Measurements from ENCODE around the gene SLC23A3. TPM values are rescaled to one million over a fixed set of nuclear protein-coding genes. Genes with fewer than 3 reads are reported as not detected.

SLC23A3 gene
- total RNA-seq, 1 donor from 2014 or later, result 1.1 TPM

DNA sequence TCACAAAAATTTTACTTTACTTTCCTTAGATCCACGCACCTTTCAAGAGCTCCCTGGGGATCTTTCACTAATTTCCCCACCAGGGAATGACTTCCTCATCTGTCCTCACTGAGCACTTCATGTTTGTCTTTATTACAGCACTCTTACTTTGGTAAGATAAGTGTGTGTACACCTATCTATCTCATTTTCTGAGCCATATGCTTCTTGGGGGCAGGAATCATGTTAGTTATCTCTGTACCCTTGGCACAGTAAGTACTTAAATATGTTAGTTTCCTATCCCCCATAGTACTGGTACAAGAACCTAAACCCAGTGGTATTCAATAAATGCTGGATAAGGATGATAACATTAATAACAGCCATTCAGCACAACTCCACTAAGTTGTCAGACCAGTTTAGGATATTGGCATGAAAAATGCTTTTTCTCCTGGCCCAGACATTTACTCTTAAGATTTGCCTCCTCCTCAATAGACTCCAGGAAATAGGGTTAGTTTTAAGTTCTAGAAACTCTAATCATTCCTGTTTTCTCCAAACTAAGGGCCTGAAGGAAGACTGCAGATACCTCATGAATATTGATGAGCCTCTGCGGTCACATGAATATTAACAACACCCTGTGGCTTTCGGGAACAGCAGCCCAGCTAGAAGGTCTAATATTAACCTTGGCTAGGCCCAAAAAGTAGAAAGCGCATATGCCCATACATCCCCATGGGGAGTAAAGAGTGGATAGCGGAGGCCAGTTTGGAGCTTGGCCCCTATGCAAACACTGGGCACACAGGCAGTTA is 47.4 kb downstream of the SLC23A3 start:
- H3K27ac Mint-ChIP-seq (ENCODE audit: unreplicated experiment), result no peak overlapping the region
- H3K27me3 Mint-ChIP-seq (ENCODE audit: unreplicated experiment), result no peaks in the 10 kb centered on the region
- no peak overlapping the region for H3K4me3 Mint-ChIP-seq (ENCODE audit: unreplicated experiment)
- peaks cover 30% of the 10 kb centered on the region for H3K4me1 Mint-ChIP-seq (ENCODE audit: low read depth, unreplicated experiment)
- TF ChIP-seq, protein P1, sequence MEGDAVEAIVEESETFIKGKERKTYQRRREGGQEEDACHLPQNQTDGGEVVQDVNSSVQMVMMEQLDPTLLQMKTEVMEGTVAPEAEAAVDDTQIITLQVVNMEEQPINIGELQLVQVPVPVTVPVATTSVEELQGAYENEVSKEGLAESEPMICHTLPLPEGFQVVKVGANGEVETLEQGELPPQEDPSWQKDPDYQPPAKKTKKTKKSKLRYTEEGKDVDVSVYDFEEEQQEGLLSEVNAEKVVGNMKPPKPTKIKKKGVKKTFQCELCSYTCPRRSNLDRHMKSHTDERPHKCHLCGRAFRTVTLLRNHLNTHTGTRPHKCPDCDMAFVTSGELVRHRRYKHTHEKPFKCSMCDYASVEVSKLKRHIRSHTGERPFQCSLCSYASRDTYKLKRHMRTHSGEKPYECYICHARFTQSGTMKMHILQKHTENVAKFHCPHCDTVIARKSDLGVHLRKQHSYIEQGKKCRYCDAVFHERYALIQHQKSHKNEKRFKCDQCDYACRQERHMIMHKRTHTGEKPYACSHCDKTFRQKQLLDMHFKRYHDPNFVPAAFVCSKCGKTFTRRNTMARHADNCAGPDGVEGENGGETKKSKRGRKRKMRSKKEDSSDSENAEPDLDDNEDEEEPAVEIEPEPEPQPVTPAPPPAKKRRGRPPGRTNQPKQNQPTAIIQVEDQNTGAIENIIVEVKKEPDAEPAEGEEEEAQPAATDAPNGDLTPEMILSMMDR (IDR thresholded peaks at IDR 0.05; ENCODE audit: partially characterized antibody, unreplicated experiment), result no peak
- DNase-seq, result no peak
- H3K9me3 Mint-ChIP-seq (ENCODE audit: unreplicated experiment), result peaks cover 2% of the 10 kb centered on the region
- no peaks in the 10 kb centered on the region for H3K36me3 Mint-ChIP-seq (ENCODE audit: unreplicated experiment)

DNA sequence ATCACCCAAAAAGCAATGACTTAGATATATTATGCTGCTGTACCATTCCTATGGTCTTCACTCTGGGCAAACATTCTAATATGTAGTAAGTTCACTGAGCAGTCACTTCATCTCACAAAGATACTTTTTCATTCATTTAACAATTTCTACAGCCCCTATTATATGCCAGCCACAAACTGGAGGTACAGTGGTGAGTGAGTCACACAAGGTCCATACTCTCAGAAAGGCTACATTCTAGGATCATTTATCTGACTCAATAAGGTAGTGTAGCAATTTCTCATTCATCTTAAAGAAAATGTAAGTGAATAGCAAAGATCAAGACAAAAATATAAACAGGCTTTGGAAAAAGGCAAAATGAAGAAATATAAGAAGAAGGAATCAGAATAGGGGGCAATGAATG is 49.7 kb downstream of the SLC23A3 start:
- Mint-ChIP-seq H3K9me3 (ENCODE audit: unreplicated experiment) (no peaks in the 10 kb centered on the region), H3K4me3 (ENCODE audit: unreplicated experiment) (no peak overlapping the region), H3K27ac (ENCODE audit: unreplicated experiment) (no peak overlapping the region), H3K36me3 (ENCODE audit: unreplicated experiment) (no peaks in the 10 kb centered on the region), H3K4me1 (ENCODE audit: low read depth, unreplicated experiment) (peaks cover 27% of the 10 kb centered on the region), H3K27me3 (ENCODE audit: unreplicated experiment) (peaks cover 1% of the 10 kb centered on the region)
- no peak for DNase-seq
- TF ChIP-seq, protein P1 (IDR thresholded peaks at IDR 0.05; ENCODE audit: partially characterized antibody, unreplicated experiment), result no peak

DNA sequence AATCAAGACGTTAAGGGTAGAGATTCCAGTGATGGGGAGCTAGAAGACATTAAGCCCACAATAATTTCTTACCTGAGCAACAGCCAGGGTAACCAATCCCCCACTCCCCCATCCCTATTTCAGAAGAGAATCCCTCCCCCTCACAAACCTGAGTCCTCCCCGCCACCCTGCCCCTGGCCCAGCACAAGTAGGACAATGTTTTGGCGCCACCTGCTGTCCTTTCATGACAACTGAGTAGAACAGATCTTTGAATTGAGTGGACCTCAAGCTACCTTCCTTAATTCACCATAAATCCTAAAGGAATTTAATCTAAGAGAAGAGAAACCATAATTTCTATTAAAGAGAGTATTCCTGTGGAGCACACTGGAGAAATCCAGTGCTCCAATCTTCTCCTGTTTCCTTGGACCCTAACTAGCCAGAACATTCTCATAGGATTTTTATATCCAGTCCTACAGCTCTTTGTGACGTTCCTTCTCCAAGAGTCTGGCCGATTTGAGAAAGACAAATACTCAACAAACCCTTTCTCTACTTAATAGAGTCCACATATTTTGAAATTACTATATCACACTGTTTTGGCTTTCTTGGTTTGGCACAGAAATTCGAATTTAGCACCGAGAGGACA is 50.3 kb downstream of the SLC23A3 start:
- Mint-ChIP-seq H3K4me1 (ENCODE audit: low read depth, unreplicated experiment) (peaks cover 27% of the 10 kb centered on the region), H3K27ac (ENCODE audit: unreplicated experiment) (no peak overlapping the region), H3K9me3 (ENCODE audit: unreplicated experiment) (no peaks in the 10 kb centered on the region), H3K27me3 (ENCODE audit: unreplicated experiment) (peaks cover 1% of the 10 kb centered on the region), H3K36me3 (ENCODE audit: unreplicated experiment) (no peaks in the 10 kb centered on the region), H3K4me3 (ENCODE audit: unreplicated experiment) (no peak overlapping the region)
- DNase-seq, result peak; percentile 81
- TF ChIP-seq, protein P1 (IDR thresholded peaks at IDR 0.05; ENCODE audit: partially characterized antibody, unreplicated experiment), result peak; percentile 71

DNA sequence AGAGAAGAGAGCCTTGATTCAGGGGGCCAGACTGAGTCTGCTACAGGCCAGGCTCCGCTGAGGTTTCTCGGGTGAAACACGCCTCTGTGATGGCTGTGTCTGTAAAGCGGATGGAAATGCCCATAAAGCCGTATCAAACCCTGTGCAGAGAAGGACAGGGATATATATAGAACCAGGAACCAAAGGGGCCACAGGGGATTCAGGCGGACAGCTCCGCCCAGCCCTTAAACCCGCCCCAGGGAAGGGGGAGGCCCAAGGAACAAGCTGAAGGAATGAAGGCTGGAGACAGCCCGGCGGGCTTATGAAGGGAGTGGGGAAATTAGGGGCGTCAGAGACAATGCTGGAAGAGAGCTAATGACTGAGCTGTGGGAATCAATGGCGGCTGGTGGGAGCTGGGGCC is 51.3 kb downstream of the SLC23A3 start:
- no peak overlapping the region for H3K27ac Mint-ChIP-seq (ENCODE audit: unreplicated experiment)
- no peaks in the 10 kb centered on the region for H3K9me3 Mint-ChIP-seq (ENCODE audit: unreplicated experiment)
- TF ChIP-seq, protein P1 (IDR thresholded peaks at IDR 0.05; ENCODE audit: partially characterized antibody, unreplicated experiment), result no peak
- H3K36me3 Mint-ChIP-seq (ENCODE audit: unreplicated experiment), result no peaks in the 10 kb centered on the region
- peaks cover 31% of the 10 kb centered on the region for H3K4me1 Mint-ChIP-seq (ENCODE audit: low read depth, unreplicated experiment)
- H3K4me3 Mint-ChIP-seq (ENCODE audit: unreplicated experiment), result no peak overlapping the region
- DNase-seq, result peak; percentile 19
- peaks cover 1% of the 10 kb centered on the region for H3K27me3 Mint-ChIP-seq (ENCODE audit: unreplicated experiment)
